Mesangial cell (primary cell): ENCODE data around the gene UBA3. TPM values are rescaled to one million over a fixed set of nuclear protein-coding genes. Genes with fewer than 3 reads are reported as not detected.

ENCODE experiments used
- total RNA-seq: library from RNA; depleted of rRNA; stranded (reverse); fragments of >200 nt; gene quantifications from 2 replicates; pipeline ENCODE4 v1.2.3, GENCODE V29; 2015

Gene UBA3
- total RNA-seq: 42.1 and 42.2 TPM in 2 replicates

DNA sequence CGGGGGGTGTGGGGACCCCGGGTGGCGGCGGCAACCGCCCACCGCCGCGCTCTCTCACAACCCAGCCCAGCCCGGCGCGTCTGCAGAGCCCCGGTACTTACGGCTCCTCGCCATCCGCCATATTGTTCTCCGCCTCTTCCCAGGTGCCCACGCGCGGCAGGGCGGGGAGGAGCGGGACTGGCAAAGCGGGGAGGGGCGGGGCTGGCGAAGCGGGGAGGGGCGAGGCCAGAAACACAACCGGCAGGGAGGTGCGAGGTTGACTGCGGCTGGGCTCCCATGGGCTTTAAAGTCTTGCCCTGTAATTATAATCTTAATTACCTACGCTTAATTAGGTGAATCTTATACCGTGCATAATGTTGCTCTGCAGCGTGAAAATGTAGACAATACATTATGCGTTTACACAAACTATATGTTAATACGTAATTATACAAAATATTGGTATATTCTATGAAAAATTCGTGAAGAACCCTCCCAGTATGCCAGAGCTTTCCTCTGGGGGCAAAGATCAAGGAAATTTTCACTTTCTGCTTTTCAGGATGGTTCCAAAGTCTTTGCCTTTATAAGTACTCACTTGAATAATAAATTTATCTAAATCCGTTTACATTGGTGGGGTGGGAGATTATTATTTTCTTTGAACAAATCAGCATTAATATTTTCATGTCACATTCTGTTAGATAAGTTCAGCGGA is at the start of gene UBA3:
TSS of gene UBA3 (minus strand) at position 133 of the 688 bp plus-strand sequence. CDS start at position 121, 12 bp downstream.

DNA sequence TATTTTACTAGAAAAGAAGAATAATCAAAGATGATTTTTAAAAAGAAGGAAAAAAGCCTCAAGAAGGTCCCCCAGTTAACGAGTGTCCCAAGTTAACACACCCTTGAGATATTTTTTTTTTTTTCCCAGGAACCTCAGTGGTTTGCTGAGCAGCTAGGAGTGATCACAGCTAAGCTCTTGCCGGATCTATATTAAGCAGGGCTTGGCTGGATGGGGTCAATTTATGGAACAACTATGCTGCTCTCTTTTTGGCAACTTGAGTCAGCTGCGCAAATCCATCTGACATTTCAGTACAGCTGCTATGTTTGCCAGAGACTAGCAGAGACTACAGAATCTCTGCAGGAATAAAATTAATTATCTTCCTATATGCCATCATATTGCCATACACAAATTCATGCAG is 42.2 kb upstream of the UBA3 start, which contains the start of gene LMOD3:
TSS of gene LMOD3 (minus strand) at position 193 of the 400 bp plus-strand sequence. CDS start 209 bp downstream, outside the sequence.

DNA sequence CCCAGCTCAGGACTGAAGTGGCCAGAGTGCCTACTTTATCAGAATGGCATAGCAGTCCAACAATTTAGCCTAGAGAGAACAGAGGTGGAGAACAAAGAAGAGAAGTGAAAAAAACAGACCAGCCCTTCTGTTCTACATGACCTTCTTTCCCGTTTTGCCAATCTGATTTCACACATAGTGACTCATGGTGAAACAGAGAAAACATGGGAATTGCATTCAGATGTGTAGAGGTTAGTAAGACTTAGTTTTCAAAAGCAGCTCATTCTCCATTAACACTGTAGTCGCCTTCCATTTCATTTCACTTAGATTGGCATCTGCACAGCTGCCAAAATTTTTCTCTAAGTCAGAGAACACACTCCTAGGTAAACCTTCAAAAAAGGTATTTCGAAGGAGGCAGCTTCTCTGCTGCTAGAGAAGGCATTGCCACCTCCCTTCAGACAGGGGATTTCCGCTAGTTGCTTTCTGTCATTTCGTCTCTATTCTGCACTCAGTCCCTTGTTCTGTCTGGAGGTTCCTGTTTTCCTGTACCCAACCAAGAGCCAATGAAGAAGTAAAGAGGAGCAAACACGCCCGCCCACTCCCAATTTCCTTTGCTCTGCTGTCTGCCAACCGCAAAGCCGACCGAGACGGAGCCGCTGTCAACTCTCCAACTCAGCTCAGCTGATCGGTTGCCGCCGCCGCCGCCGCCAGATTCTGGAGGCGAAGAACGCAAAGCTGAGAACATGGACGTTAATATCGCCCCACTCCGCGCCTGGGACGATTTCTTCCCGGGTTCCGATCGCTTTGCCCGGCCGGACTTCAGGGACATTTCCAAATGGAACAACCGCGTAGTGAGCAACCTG is 4.4 kb upstream of the UBA3 start, which contains the start of gene ARL6IP5:
TSS of gene ARL6IP5 (plus strand) at position 612 of the 842 bp plus-strand sequence. CDS start at position 723, 111 bp downstream.

GRCh38 chr3:69051756-69052471 is 28.3 kb downstream of the UBA3 start, which contains the start of gene TMF1:
Gene TMF1, minus strand, starts transcription at chr3:69052333. Its CDS starts 247 bp downstream, at chr3:69052086.

GRCh38 chr3:69013253-69014021 is 66.7 kb downstream of the UBA3 start, which contains the start of gene EOGT:
Gene EOGT, minus strand, starts transcription at chr3:69013684. Its CDS starts 3,838 bp downstream, at chr3:69009846.

Other genes with a start within 250 kb of the UBA3 start
- not detected in 2 replicates for gene TAFA4, start 147.8 kb downstream of the UBA3 start, total RNA-seq
- gene EOGT, start 66.7 kb downstream of the UBA3 start, total RNA-seq: 25.6 and 31.1 TPM in 2 replicates
- 9.1 and 10.9 TPM in 2 replicates for gene TMF1, start 28.0 kb downstream of the UBA3 start, total RNA-seq
- gene ARL6IP5, start 4.6 kb upstream of the UBA3 start, total RNA-seq: 138 and 166 TPM in 2 replicates
- not detected in 2 replicates for gene LMOD3, start 42.2 kb upstream of the UBA3 start, total RNA-seq